Trophoblast cell (in vitro differentiated cells and primary cell): ENCODE results near the gene USO1.

Experiments used
- DNase-seq, 2 donors: peaks; one replicate each; pipeline ENCODE4 v3.0.0-alpha.2; 2016
- H2AFZ ChIP-seq: 2 replicates; pipeline ENCODE4 v1.6.1; 2013; ENCODE audit warnings: low read length, moderate library complexity, mild to moderate bottlenecking; ENCODE audit not compliant: insufficient read depth, poor library complexity
- H2AK5ac ChIP-seq: 2 replicates; pipeline ENCODE4 v1.6.1; 2013; ENCODE audit warnings: mild to moderate bottlenecking, low read length
- H2BK120ac ChIP-seq: 2 replicates; pipeline ENCODE4 v1.6.1; 2013; ENCODE audit warnings: low read length, mild to moderate bottlenecking, moderate library complexity; ENCODE audit not compliant: insufficient read depth, poor library complexity
- H2BK12ac ChIP-seq: 2 replicates; pipeline ENCODE4 v1.6.1; 2013; ENCODE audit warnings: mild to moderate bottlenecking, low read length, moderate library complexity
- H2BK5ac ChIP-seq: 2 replicates; pipeline ENCODE4 v1.6.1; 2013; ENCODE audit warnings: low read length, low read depth, moderate library complexity, mild to moderate bottlenecking; ENCODE audit not compliant: poor library complexity
- H3K14ac ChIP-seq: 2 replicates; pipeline ENCODE4 v1.6.1; 2013; ENCODE audit warnings: mild to moderate bottlenecking, low read length
- H3K18ac ChIP-seq: 2 replicates; pipeline ENCODE4 v1.6.1; 2013; ENCODE audit warnings: mild to moderate bottlenecking, low read length
- H3K23ac ChIP-seq: 2 replicates; pipeline ENCODE4 v1.6.1; 2013; ENCODE audit warnings: low read length
- H3K27ac ChIP-seq: 2 replicates; pipeline ENCODE4 v1.5.1; 2013; ENCODE audit warnings: low read depth, mild to moderate bottlenecking, inconsistent platforms, low read length, moderate library complexity
- H3K27me3 ChIP-seq: 2 replicates; pipeline ENCODE4 v1.6.1; 2013; ENCODE audit warnings: inconsistent platforms, mild to moderate bottlenecking, low read length, moderate library complexity; ENCODE audit not compliant: insufficient read depth
- H3K36me3 ChIP-seq, 2 experiments: 1 replicate in 1 of 2; 2 replicates in 1 of 2; pipeline ENCODE4 v1.6.1; 2013; ENCODE audit warnings: low read length in 2 of 2, mild to moderate bottlenecking in 2 of 2, moderate library complexity in 1 of 2; ENCODE audit not compliant: insufficient read depth in 2 of 2, control insufficient read depth in 1 of 2
- H3K4ac ChIP-seq: 2 replicates; pipeline ENCODE4 v1.6.1; 2013; ENCODE audit warnings: low read depth, mild to moderate bottlenecking, low read length, moderate library complexity
- H3K4me1 ChIP-seq, 2 experiments: 1 replicate in 1 of 2; 2 replicates in 1 of 2; pipeline ENCODE4 v1.6.1; 2013; ENCODE audit warnings: low read length in 2 of 2, mild to moderate bottlenecking in 2 of 2, moderate library complexity in 1 of 2; ENCODE audit not compliant: insufficient read depth in 2 of 2, control insufficient read depth in 1 of 2
- H3K4me2 ChIP-seq: 2 replicates; pipeline ENCODE4 v1.6.1; 2013; ENCODE audit warnings: inconsistent platforms, mild to moderate bottlenecking, low read length, moderate library complexity
- H3K4me3 ChIP-seq: 2 replicates; pipeline ENCODE4 v1.5.1; 2013; ENCODE audit warnings: mild to moderate bottlenecking, low read depth, low read length, inconsistent platforms
- H3K79me1 ChIP-seq: one replicate; pipeline ENCODE4 v1.6.1; 2013; ENCODE audit warnings: low read length
- H3K79me2 ChIP-seq: 2 replicates; pipeline ENCODE4 v1.6.1; 2013; ENCODE audit warnings: low read length, mild to moderate bottlenecking; ENCODE audit not compliant: control insufficient read depth, insufficient read depth, poor library complexity
- H3K9ac ChIP-seq: 2 replicates; pipeline ENCODE4 v1.6.1; 2013; ENCODE audit warnings: mild to moderate bottlenecking, low read length
- H3K9me3 ChIP-seq: 2 replicates; pipeline ENCODE4 v1.6.1; 2013; ENCODE audit warnings: low read depth, mild to moderate bottlenecking, control low read depth, inconsistent platforms, low read length; ENCODE audit not compliant: insufficient read depth
- H4K12ac ChIP-seq: 2 replicates; pipeline ENCODE4 v1.6.1; 2013; ENCODE audit warnings: low read depth, mild to moderate bottlenecking, low read length, moderate library complexity
- H4K8ac ChIP-seq: 2 replicates; pipeline ENCODE4 v1.6.1; 2013; ENCODE audit warnings: low read depth, mild to moderate bottlenecking, low read length, moderate library complexity
- H4K91ac ChIP-seq: one replicate; pipeline ENCODE4 v1.6.1; 2013; ENCODE audit warnings: low read depth, mild to moderate bottlenecking, low read length, moderate library complexity
- WGBS: extraction: QIAGEN DNeasy Blood & Tissue Kit; methylation state at CpG from one replicate; pipeline ENCODE4 v1.1.7; 2013; ENCODE audit warnings: missing lambda C conversion rate; ENCODE audit not compliant: insufficient read length, insufficient coverage; ENCODE audit errors: extremely low coverage; 5-methylcytosine and 5-hydroxymethylcytosine counted together

USO1 gene

DNA sequence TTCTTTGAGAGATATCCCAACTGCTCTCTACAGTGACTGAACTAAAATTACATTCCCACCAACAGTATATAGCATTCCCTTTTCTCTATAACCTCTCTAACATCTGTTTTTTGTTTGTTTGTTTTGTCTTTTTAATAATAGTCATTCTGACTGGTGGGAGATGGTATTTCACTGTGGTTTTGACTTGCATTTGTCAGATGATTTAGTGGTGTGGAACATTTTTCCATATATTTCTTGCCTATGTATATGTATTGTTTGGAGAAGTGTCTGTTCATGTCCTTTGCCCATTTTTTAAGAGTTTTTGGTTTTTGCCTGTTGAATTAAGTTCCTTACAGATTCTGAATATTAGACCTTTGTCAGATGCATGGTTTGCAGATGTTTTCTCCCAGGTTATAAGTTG, 9.0 kb downstream of the USO1 start:
- Histone ChIP-seq H3K14ac (no peak overlapping the region), H3K79me2 (no peaks in the 10 kb centered on the region), H3K9ac (no peak overlapping the region), H3K9me3 (no peaks in the 10 kb centered on the region), H2BK5ac (no peak overlapping the region), H2AK5ac (no peak overlapping the region), H3K79me1 (no peaks in the 10 kb centered on the region), H3K4ac (no peak overlapping the region), H3K4me1 (peaks cover 0 to 4% of the 10 kb centered on the region in 2 experiments), H3K18ac (no peak overlapping the region), H3K4me2 (no peak overlapping the region), H4K8ac (no peak overlapping the region), H2AFZ (no peak overlapping the region), H3K27ac (no peak overlapping the region), H2BK120ac (no peak overlapping the region), H3K4me3 (no peak overlapping the region), H3K36me3 (peaks cover 1 to 2% of the 10 kb centered on the region in 2 experiments), H4K91ac (no peak overlapping the region), H3K27me3 (no peaks in the 10 kb centered on the region), H2BK12ac (no peak overlapping the region), H4K12ac (no peak overlapping the region), H3K23ac (no peak overlapping the region)
- DNase-seq, result no peak

DNA sequence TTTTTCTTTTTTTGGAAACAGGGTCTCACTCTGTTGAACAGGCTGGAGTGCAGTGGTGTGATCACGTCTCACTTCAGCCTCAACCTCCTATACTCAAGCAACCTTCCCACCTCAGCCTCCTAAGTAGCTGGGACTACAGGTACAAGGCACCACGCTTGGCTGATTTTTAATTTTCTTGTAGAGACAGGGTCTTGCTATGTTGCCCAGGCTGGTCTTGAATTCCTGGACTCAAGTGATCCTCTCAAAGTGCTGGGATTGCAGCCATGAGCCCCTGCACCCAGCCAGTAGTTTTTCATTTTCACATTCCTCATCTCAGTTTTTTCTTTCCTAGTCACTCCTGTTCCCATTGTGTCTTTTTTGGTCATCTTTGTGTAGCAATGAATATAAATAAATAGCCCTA, 11.1 kb downstream of the USO1 start:
- Histone ChIP-seq H3K79me2 (no peaks in the 10 kb centered on the region), H3K79me1 (no peaks in the 10 kb centered on the region), H2AFZ (no peak overlapping the region), H3K36me3 (peaks cover 0 to 1% of the 10 kb centered on the region in 2 experiments), H3K14ac (no peak overlapping the region), H4K8ac (no peak overlapping the region), H2AK5ac (no peak overlapping the region), H2BK120ac (no peak overlapping the region), H4K91ac (no peak overlapping the region), H3K18ac (no peak overlapping the region), H3K9me3 (no peaks in the 10 kb centered on the region), H2BK12ac (no peak overlapping the region), H3K4me2 (no peak overlapping the region), H3K9ac (no peak overlapping the region), H3K4me1 (no peaks in the 10 kb centered on the region), H2BK5ac (no peak overlapping the region), H4K12ac (no peak overlapping the region), H3K27ac (no peak overlapping the region), H3K4ac (no peak overlapping the region), H3K4me3 (no peak overlapping the region), H3K27me3 (no peaks in the 10 kb centered on the region), H3K23ac (no peak overlapping the region)
- no CpG with 5 or more reads among the region's 2 CpGs for WGBS
- DNase-seq, result no peak

- no CpG with 5 or more reads among the region's 2 CpGs for WGBS
- Histone ChIP-seq H3K4ac (no peak overlapping the region), H3K27me3 (no peaks in the 10 kb centered on the region), H3K9ac (no peak overlapping the region), H4K8ac (no peak overlapping the region), H2BK5ac (no peak overlapping the region), H2BK12ac (no peak overlapping the region), H4K91ac (no peak overlapping the region), H3K4me3 (no peak overlapping the region), H3K27ac (no peak overlapping the region), H3K18ac (no peak overlapping the region), H2AFZ (no peak overlapping the region), H3K36me3 (peaks cover 0 to 1% of the 10 kb centered on the region in 2 experiments), H4K12ac (no peak overlapping the region), H3K4me1 (no peaks in the 10 kb centered on the region), H3K23ac (no peak overlapping the region), H3K79me2 (no peaks in the 10 kb centered on the region), H3K79me1 (no peaks in the 10 kb centered on the region), H2BK120ac (no peak overlapping the region), H3K9me3 (no peaks in the 10 kb centered on the region), H3K4me2 (no peak overlapping the region), H3K14ac (no peak overlapping the region), H2AK5ac (no peak overlapping the region)
- DNase-seq, result no peak
These were observed 12.5 kb downstream of the USO1 start for GRCh38 chr4:75736862-75737261.

DNA sequence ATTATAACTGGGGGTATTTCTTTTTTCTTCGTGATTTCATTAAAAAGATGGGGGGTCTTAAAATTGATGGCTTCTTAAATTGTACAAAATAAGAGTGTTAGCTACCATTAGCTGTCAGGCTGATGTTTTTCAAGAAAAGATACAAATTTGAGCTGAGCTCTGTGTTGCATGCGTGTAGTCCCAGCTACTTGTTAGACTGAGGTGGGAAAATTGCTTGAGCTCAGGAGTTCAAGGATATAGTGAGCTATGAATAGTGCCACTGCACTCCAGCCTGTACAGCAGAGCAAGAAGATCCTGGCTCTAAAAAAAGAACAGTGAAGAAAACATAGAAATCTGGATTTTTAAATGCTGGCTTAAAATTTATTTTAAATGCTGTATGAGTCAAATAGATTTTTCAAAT, 13.0 kb downstream of the USO1 start:
- Histone ChIP-seq H3K23ac (no peak overlapping the region), H2BK12ac (no peak overlapping the region), H2BK120ac (no peak overlapping the region), H2AK5ac (no peak overlapping the region), H3K27ac (no peak overlapping the region), H4K8ac (no peak overlapping the region), H3K4me1 (no peaks in the 10 kb centered on the region), H3K79me2 (no peaks in the 10 kb centered on the region), H3K36me3 (peaks cover 0 to 1% of the 10 kb centered on the region in 2 experiments), H4K12ac (no peak overlapping the region), H3K9ac (no peak overlapping the region), H3K27me3 (no peaks in the 10 kb centered on the region), H3K4me3 (no peak overlapping the region), H3K4ac (no peak overlapping the region), H3K4me2 (no peak overlapping the region), H3K14ac (no peak overlapping the region), H2BK5ac (no peak overlapping the region), H3K9me3 (no peaks in the 10 kb centered on the region), H3K79me1 (no peaks in the 10 kb centered on the region), H2AFZ (no peak overlapping the region), H3K18ac (no peak overlapping the region), H4K91ac (no peak overlapping the region)
- no peak for DNase-seq
- no CpG with 5 or more reads among the region's 2 CpGs for WGBS
